Adipocyte (in vitro differentiated cells): Measurements from ENCODE around the gene NCOA1.

Source experiments
- DNase-seq: peaks from one replicate; pipeline ENCODE4 v3.0.0-alpha.2; 2015; ENCODE audit warnings: low read depth
- H3K27me3 ChIP-seq: replicated peaks from 2 replicates; pipeline ENCODE4 v1.7.0; 2013; ENCODE audit warnings: mild to moderate bottlenecking, low read length, moderate library complexity; ENCODE audit not compliant: control insufficient read depth, insufficient read depth
- H3K36me3 ChIP-seq: 2 replicates; pipeline ENCODE4 v1.7.0; 2013; ENCODE audit warnings: low read length, mild to moderate bottlenecking, moderate library complexity; ENCODE audit not compliant: control insufficient read depth, insufficient read depth, severe bottlenecking
- H3K4me1 ChIP-seq: 2 replicates; pipeline ENCODE4 v1.7.0; 2013; ENCODE audit warnings: mild to moderate bottlenecking, low read length, moderate library complexity; ENCODE audit not compliant: control insufficient read depth, insufficient read depth
- H3K4me3 ChIP-seq: 2 replicates; pipeline ENCODE4 v1.7.0; 2013; ENCODE audit warnings: mild to moderate bottlenecking, low read length, moderate library complexity
- H3K9ac ChIP-seq: 2 replicates; pipeline ENCODE4 v1.7.0; 2013; ENCODE audit warnings: mild to moderate bottlenecking, low read length, moderate library complexity
- H3K9me3 ChIP-seq: 2 replicates; pipeline ENCODE4 v1.7.0; 2013; ENCODE audit warnings: mild to moderate bottlenecking, low read length, moderate library complexity; ENCODE audit not compliant: control insufficient read depth

NCOA1 gene

DNA sequence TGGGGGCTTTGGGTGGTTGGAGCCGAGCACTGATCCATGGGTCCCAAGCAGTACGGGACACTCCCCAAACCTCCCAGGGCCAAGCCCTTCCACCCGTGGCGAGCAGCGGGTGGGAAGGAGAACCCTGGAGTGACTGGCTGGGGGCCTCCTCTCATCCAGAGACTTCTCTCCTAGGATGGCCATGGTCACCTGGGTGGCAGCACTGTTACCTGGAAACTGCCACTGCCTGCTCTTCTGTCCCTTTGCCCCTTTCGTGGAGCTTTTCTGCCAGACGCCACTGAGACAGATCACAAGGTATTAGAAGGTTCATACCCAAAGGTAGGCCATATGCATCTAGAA is 329.1 kb downstream of the NCOA1 start:
- Histone ChIP-seq H3K4me1 (peaks cover 3% of the 10 kb centered on the region), H3K4me3 (no peak overlapping the region), H3K9ac (no peak overlapping the region), H3K27me3 (no peaks in the 10 kb centered on the region), H3K9me3 (no peaks in the 10 kb centered on the region), H3K36me3 (peaks cover 51% of the 10 kb centered on the region)
- no peak for DNase-seq
